ENCODE results near the gene PLCH1. TPM values are rescaled to one million over a fixed set of nuclear protein-coding genes. Genes with fewer than 3 reads are reported as not detected.
A peak's percentile ranks its signal among the peaks of the same experiment; 100 is the strongest.

PLCH1 gene
- total RNA-seq, 8 experiments from 2014 or later = 3.7 to 32.9 (median 11.2) TPM

- ATAC-seq (replicated peaks in 6 of 8) = no peak
- Histone ChIP-seq H3K4me1 (replicated peaks in 1 of 2) (peaks cover 0 to 8% of the 10 kb centered on the region in 2 donors), H3K27ac (no peak overlapping the region), H3K4me3 (no peak overlapping the region)
- in situ Hi-C loops (cut with MboI; ENCODE audit: low pct_unique_long_range_greater_than_20kb in 2 of 9, low sequenced_read_pairs in 9 of 9, unreplicated experiment in 9 of 9) = no loop called here
- 20 to 100% (median 88%) methylated on average over 1 of the region's 1 CpG; no CpG with 5 or more reads in 4 of the 10 experiments for WGBS, 10 experiments
Observed at GRCh38 chr3:155504682-155505081, 240.2 kb downstream of the PLCH1 start.

GRCh38 chr3:155502630-155503029, 242.2 kb downstream of the PLCH1 start:
- H3K27ac ChIP-seq = no peak overlapping the region
- 61 to 100% (median 92%) methylated on average over 1 to 5 of the region's 5 CpGs for whole genome bisulfite sequencing, 10 experiments
- in situ Hi-C loops (cut with MboI; ENCODE audit: low pct_unique_long_range_greater_than_20kb in 2 of 9, low sequenced_read_pairs in 9 of 9, unreplicated experiment in 9 of 9) = no loop called here
- ATAC-seq (replicated peaks in 6 of 8) = no peak
- H3K4me1 ChIP-seq (replicated peaks in 1 of 2) = peaks cover 0 to 20% of the 10 kb centered on the region in 2 donors
- H3K4me3 ChIP-seq = no peak overlapping the region

GRCh38 chr3:155500194-155500818, 244.6 kb downstream of the PLCH1 start:
- no peak overlapping the region for H3K27ac ChIP-seq
- 0 to 71% (median 66%) methylated on average over 1 to 4 of the region's 4 CpGs; no CpG with 5 or more reads in 1 of the 10 experiments for WGBS, 10 experiments
- ATAC-seq (replicated peaks in 6 of 8) = peak in 4 of 8 experiments; percentile 9 to 82 (median 26)
- peaks cover 0 to 20% of the 10 kb centered on the region in 2 donors for H3K4me1 ChIP-seq (replicated peaks in 1 of 2)
- in situ Hi-C loops (cut with MboI; ENCODE audit: low pct_unique_long_range_greater_than_20kb in 2 of 9, low sequenced_read_pairs in 9 of 9, unreplicated experiment in 9 of 9) = no loop called here
- no peak overlapping the region for H3K4me3 ChIP-seq

GRCh38 chr3:155497930-155498647, 246.8 kb downstream of the PLCH1 start:
- ATAC-seq (replicated peaks in 6 of 8) = peak in 7 of 8 experiments; percentile 82 to 98 (median 92)
- 32 to 100% (median 84%) methylated on average over 1 to 5 of the region's 5 CpGs for WGBS, 10 experiments
- in situ Hi-C loops (cut with MboI; ENCODE audit: low pct_unique_long_range_greater_than_20kb in 2 of 9, low sequenced_read_pairs in 9 of 9, unreplicated experiment in 9 of 9) = no loop called here
- Histone ChIP-seq H3K4me3 (no peak overlapping the region), H3K27ac (no peak overlapping the region), H3K4me1 (replicated peaks in 1 of 2) (peaks cover 0 to 20% of the 10 kb centered on the region in 2 donors)

- Histone ChIP-seq H3K4me3 (no peak overlapping the region), H3K27ac (no peak overlapping the region), H3K4me1 (replicated peaks in 1 of 2) (peaks cover 0 to 20% of the 10 kb centered on the region in 2 donors)
- ATAC-seq (replicated peaks in 6 of 8) = no peak
- in situ Hi-C loops (cut with MboI; ENCODE audit: low pct_unique_long_range_greater_than_20kb in 2 of 9, low sequenced_read_pairs in 9 of 9, unreplicated experiment in 9 of 9) = no loop called here
Observed at GRCh38 chr3:155496206-155496605, 248.7 kb downstream of the PLCH1 start.

- in situ Hi-C loops (cut with MboI; ENCODE audit: low pct_unique_long_range_greater_than_20kb in 2 of 9, low sequenced_read_pairs in 9 of 9, unreplicated experiment in 9 of 9) = no loop called here
- WGBS, 10 experiments = 25 to 100% (median 92%) methylated on average over 1 to 4 of the region's 4 CpGs; no CpG with 5 or more reads in 2 of the 10 experiments
- Histone ChIP-seq H3K4me1 (replicated peaks in 1 of 2) (peaks cover 0 to 19% of the 10 kb centered on the region in 2 donors), H3K4me3 (no peak overlapping the region), H3K27ac (no peak overlapping the region)
- no peak for ATAC-seq (replicated peaks in 6 of 8)
Observed at GRCh38 chr3:155495387-155495786, 249.5 kb downstream of the PLCH1 start.

GRCh38 chr3:155494332-155494731, 250.5 kb downstream of the PLCH1 start:
- ATAC-seq (replicated peaks in 6 of 8) = no peak
- Histone ChIP-seq H3K27ac (no peak overlapping the region), H3K4me1 (replicated peaks in 1 of 2) (peaks cover 0 to 10% of the 10 kb centered on the region in 2 donors), H3K4me3 (no peak overlapping the region)
- in situ Hi-C loops (cut with MboI; ENCODE audit: low pct_unique_long_range_greater_than_20kb in 2 of 9, low sequenced_read_pairs in 9 of 9, unreplicated experiment in 9 of 9) = no loop called here
- WGBS, 10 experiments = 0 to 100% (median 93%) methylated on average over 1 to 5 of the region's 5 CpGs; no CpG with 5 or more reads in 1 of the 10 experiments

- no peak overlapping the region for H3K4me3 ChIP-seq
- WGBS, 10 experiments = 20 to 100% (median 82%) methylated on average over 1 of the region's 1 CpG; no CpG with 5 or more reads in 3 of the 10 experiments
- in situ Hi-C loops (cut with MboI; ENCODE audit: low pct_unique_long_range_greater_than_20kb in 2 of 9, low sequenced_read_pairs in 9 of 9, unreplicated experiment in 9 of 9) = no loop called here
- H3K27ac ChIP-seq = no peak overlapping the region
- H3K4me1 ChIP-seq (replicated peaks in 1 of 2) = no peaks in the 10 kb centered on the region
- ATAC-seq (replicated peaks in 6 of 8) = no peak
Observed at GRCh38 chr3:155492841-155493240, 252.0 kb downstream of the PLCH1 start.

- ATAC-seq (replicated peaks in 6 of 8) = no peak
- no peak overlapping the region for H3K4me3 ChIP-seq
- H3K27ac ChIP-seq = no peak overlapping the region
- in situ Hi-C loops (cut with MboI; ENCODE audit: low pct_unique_long_range_greater_than_20kb in 2 of 9, low sequenced_read_pairs in 9 of 9, unreplicated experiment in 9 of 9) = no loop called here
- 83 to 100% (median 98%) methylated on average over 1 to 3 of the region's 3 CpGs for WGBS, 10 experiments
- H3K4me1 ChIP-seq (replicated peaks in 1 of 2) = no peaks in the 10 kb centered on the region
Observed at GRCh38 chr3:155491696-155492095, 253.2 kb downstream of the PLCH1 start.

- in situ Hi-C loops (cut with MboI; ENCODE audit: low pct_unique_long_range_greater_than_20kb in 2 of 9, low sequenced_read_pairs in 9 of 9, unreplicated experiment in 9 of 9) = no loop called here
- 14 to 100% (median 85%) methylated on average over 1 to 5 of the region's 5 CpGs for WGBS, 10 experiments
- H3K4me1 ChIP-seq (replicated peaks in 1 of 2) = no peaks in the 10 kb centered on the region
Observed at GRCh38 chr3:155488671-155489070, 256.2 kb downstream of the PLCH1 start.

GRCh38 chr3:155485897-155486296, 259.0 kb downstream of the PLCH1 start:
- Histone ChIP-seq H3K4me3 (no peak overlapping the region), H3K4me1 (replicated peaks in 1 of 2) (no peaks in the 10 kb centered on the region), H3K27ac (no peak overlapping the region)
- WGBS, 10 experiments = 60 to 100% (median 100%) methylated on average over 1 of the region's 1 CpG; no CpG with 5 or more reads in 4 of the 10 experiments
- no peak for ATAC-seq (replicated peaks in 6 of 8)
- in situ Hi-C loops (cut with MboI; ENCODE audit: low pct_unique_long_range_greater_than_20kb in 2 of 9, low sequenced_read_pairs in 9 of 9, unreplicated experiment in 9 of 9) = no loop called here

More at GRCh38 chr3:155488671-155489070, 256.2 kb downstream of the PLCH1 start:
- no peak overlapping the region for H3K27ac ChIP-seq
- no peak overlapping the region for H3K4me3 ChIP-seq
- ATAC-seq (replicated peaks in 6 of 8) = no peak

GRCh38 chr3:155481591-155481990, 263.3 kb downstream of the PLCH1 start:
- H3K4me3 ChIP-seq = no peak overlapping the region
- in situ Hi-C loops (cut with MboI; ENCODE audit: low pct_unique_long_range_greater_than_20kb in 2 of 9, low sequenced_read_pairs in 9 of 9, unreplicated experiment in 9 of 9) = no loop called here
- no peak overlapping the region for H3K27ac ChIP-seq
- H3K4me1 ChIP-seq (replicated peaks in 1 of 2) = no peaks in the 10 kb centered on the region
- ATAC-seq (replicated peaks in 6 of 8) = peak in 3 of 8 experiments; percentile 55 to 83 (median 57)
- WGBS, 10 experiments = 0 to 94% (median 6%) methylated on average over 1 to 2 of the region's 2 CpGs; no CpG with 5 or more reads in 5 of the 10 experiments

- 69 to 100% (median 97%) methylated on average over 1 to 10 of the region's 12 CpGs; no CpG with 5 or more reads in 3 of the 10 experiments for WGBS, 10 experiments
- in situ Hi-C loops (cut with MboI; ENCODE audit: low pct_unique_long_range_greater_than_20kb in 2 of 9, low sequenced_read_pairs in 9 of 9, unreplicated experiment in 9 of 9) = no loop called here
- no peak overlapping the region for H3K27ac ChIP-seq
- no peak overlapping the region for H3K4me3 ChIP-seq
- H3K4me1 ChIP-seq (replicated peaks in 1 of 2) = no peaks in the 10 kb centered on the region
- ATAC-seq (replicated peaks in 6 of 8) = no peak
Observed at GRCh38 chr3:155481089-155481488, 263.8 kb downstream of the PLCH1 start.

Measured in motor neuron (in vitro differentiated cells).